Measurements from ENCODE around the gene RAC3. TPM values are rescaled to one million over a fixed set of nuclear protein-coding genes. Genes with fewer than 3 reads are reported as not detected.

The RAC3 gene
- total RNA-seq, 2 donors from 2014 or later: 0.93 to 2.6 TPM

DNA sequence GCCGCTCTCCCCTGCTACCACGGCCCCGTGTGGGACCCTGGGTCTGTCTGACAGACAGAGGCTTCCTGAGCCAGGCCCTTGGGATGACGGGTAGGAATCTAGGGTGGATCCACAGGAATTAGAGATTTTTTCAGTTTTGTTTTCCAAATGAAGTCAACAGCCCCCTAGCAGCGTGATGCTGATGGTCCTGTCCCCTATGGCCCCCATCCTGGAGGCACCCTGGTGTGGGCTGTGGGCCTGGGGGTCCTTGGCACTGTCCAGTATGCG lies 24.3 kb upstream of the RAC3 start:
- peaks cover 0 to 30% of the 10 kb centered on the region in 2 donors for H3K4me1 ChIP-seq
- H3K9me3 ChIP-seq: no peaks in the 10 kb centered on the region
- no peaks in the 10 kb centered on the region for H3K27me3 ChIP-seq
- TF ChIP-seq, protein P1, sequence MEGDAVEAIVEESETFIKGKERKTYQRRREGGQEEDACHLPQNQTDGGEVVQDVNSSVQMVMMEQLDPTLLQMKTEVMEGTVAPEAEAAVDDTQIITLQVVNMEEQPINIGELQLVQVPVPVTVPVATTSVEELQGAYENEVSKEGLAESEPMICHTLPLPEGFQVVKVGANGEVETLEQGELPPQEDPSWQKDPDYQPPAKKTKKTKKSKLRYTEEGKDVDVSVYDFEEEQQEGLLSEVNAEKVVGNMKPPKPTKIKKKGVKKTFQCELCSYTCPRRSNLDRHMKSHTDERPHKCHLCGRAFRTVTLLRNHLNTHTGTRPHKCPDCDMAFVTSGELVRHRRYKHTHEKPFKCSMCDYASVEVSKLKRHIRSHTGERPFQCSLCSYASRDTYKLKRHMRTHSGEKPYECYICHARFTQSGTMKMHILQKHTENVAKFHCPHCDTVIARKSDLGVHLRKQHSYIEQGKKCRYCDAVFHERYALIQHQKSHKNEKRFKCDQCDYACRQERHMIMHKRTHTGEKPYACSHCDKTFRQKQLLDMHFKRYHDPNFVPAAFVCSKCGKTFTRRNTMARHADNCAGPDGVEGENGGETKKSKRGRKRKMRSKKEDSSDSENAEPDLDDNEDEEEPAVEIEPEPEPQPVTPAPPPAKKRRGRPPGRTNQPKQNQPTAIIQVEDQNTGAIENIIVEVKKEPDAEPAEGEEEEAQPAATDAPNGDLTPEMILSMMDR (IDR thresholded peaks at IDR 0.05): no peak
- no peak overlapping the region for H3K27ac ChIP-seq
- DNase-seq (ENCODE audit: low spot score): no peak
- H3K36me3 ChIP-seq: no peaks in the 10 kb centered on the region
- H3K4me3 ChIP-seq: no peak overlapping the region

DNA sequence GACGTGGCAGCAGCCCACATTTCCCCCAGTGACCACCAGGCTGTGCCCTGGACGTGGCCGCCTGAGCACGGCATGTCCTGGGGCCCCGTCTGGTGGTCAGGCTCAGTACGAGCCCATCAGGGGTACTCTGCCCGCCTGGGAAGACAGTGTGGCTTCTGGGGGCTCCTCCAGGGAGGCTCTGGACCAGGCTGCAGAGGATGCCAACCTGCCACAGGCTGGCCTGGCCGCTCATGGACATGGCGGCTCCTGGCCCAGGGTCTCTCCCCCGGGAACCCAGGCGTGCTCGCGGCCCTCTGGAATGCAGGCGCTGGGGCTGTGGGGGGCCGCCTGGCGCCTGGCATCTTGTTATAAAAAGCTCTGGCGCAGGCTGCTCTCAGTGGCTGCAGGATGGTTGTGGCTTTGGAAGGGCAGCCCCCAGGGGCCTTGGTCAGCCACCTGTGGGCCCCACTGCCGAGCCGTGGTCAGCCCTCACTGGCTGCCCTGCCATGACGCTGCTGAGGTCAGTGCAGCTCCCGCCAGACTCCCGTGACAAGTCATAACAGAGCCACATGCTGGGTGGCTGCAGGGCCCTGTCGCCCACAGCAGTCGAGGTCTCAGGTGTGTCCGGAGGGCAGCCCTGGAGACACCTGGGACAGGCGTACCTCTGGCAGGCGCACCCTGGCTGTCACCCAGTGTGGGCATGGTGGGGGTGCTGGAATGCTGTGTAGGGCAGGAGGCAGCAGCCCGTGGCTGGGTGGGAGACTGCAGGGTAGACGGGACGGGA lies 23.8 kb upstream of the RAC3 start:
- Histone ChIP-seq H3K27ac (no peak overlapping the region), H3K4me1 (peaks cover 0 to 29% of the 10 kb centered on the region in 2 donors), H3K9me3 (no peaks in the 10 kb centered on the region), H3K27me3 (no peaks in the 10 kb centered on the region), H3K4me3 (no peak overlapping the region), H3K36me3 (no peaks in the 10 kb centered on the region)
- DNase-seq (ENCODE audit: low spot score): no peak
- TF ChIP-seq, protein P1 (IDR thresholded peaks at IDR 0.05): no peak

DNA sequence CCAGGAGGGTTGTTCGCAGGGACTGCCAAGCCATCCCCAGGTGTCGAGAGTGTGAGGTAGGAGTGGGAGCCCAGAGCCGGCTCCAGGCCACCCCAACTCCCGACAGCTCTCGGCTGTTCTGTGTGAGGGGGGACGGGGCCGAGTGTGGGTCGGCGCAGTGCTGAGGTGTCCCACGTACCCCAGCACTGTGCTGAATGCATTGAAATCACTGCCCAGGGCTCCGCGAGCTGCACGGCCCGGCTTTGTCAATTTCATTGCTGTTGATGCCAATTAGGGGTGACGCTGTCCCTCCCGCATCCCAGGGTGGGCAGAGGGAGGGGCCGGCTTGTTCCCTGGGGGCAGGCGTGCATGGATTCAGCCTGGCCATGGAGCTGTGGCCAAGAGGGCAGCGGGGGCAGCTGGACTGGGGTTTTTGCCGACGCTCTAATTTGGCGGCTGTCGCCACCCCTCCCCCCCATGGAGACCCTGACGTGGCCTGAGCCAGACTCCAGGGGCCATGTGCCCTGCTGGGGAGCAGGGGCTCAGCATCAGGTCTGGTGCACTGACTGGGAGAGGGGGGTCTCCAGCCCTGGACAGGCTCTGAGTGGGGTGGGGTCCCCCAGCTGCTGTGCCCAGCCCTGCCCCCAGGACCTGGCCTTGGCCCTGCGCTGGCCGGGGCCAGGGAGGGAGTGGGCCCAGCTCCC lies 23.1 kb upstream of the RAC3 start:
- H3K4me3 ChIP-seq: no peak overlapping the region
- H3K9me3 ChIP-seq: no peaks in the 10 kb centered on the region
- no peaks in the 10 kb centered on the region for H3K27me3 ChIP-seq
- no peak for DNase-seq (ENCODE audit: low spot score)
- H3K4me1 ChIP-seq: peaks cover 0 to 27% of the 10 kb centered on the region in 2 donors
- TF ChIP-seq, protein P1 (IDR thresholded peaks at IDR 0.05): no peak
- H3K27ac ChIP-seq: no peak overlapping the region
- no peaks in the 10 kb centered on the region for H3K36me3 ChIP-seq

DNA sequence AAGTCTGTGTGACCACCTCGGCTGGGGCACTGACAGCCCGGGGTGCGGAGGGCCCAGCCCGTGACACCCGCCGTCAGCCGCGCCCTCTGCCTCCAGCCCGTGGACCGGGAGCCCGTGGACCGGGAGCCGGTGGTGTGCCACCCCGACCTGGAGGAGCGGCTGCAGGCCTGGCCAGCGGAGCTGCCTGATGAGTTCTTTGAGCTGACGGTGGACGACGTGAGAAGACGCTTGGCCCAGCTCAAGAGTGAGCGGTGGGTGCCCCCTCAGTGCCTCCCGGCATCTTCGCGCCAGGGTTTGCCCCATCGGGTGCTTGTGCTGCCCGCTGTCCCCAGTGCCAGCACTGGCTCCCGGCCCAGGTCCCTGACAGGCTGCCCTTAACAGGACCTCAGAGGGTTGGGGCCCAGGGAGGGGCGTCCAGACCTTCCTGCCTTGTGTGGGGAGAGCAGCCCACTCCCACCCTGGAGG lies 22.5 kb upstream of the RAC3 start:
- no peaks in the 10 kb centered on the region for H3K9me3 ChIP-seq
- no peaks in the 10 kb centered on the region for H3K36me3 ChIP-seq
- no peak for DNase-seq (ENCODE audit: low spot score)
- TF ChIP-seq, protein P1 (IDR thresholded peaks at IDR 0.05): no peak
- no peak overlapping the region for H3K4me3 ChIP-seq
- H3K27ac ChIP-seq: no peak overlapping the region
- no peaks in the 10 kb centered on the region for H3K27me3 ChIP-seq
- peaks cover 0 to 27% of the 10 kb centered on the region in 2 donors for H3K4me1 ChIP-seq

DNA sequence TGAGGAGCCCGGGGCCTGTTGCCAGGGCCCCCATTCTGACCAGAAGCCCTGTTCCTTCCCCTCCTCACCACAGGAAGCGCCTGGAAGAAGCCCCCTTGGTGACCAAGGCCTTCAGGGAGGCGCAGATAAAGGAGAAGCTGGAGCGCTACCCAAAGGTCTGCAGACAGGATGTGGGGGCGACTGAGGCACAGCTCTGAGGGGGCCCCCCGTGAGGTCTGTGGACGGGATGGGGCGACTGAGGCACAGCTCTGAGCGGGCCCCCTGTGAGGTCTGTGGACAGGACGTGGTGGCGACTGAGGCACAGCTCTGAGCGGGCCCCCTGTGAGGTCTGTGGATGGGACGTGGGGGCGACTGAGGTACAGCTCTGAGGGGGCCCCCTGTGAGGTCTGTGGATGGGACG lies 22.1 kb upstream of the RAC3 start:
- Histone ChIP-seq H3K27me3 (no peaks in the 10 kb centered on the region), H3K36me3 (no peaks in the 10 kb centered on the region), H3K9me3 (no peaks in the 10 kb centered on the region), H3K4me1 (peaks cover 0 to 29% of the 10 kb centered on the region in 2 donors), H3K4me3 (no peak overlapping the region), H3K27ac (no peak overlapping the region)
- no peak for DNase-seq (ENCODE audit: low spot score)
- TF ChIP-seq, protein P1 (IDR thresholded peaks at IDR 0.05): no peak

Measured in right atrium auricular region (tissue), 2 donors.